GM19351 (cell line): ENCODE data around the gene PCDHGC3.
"Not testable (repeated sequence)": the region's sequence is repeated elsewhere in the genome, so short reads cannot be mapped to it uniquely, and the experiment has no call there.

Experiments
- ATAC-seq: cut with Tn5 transposase; IDR thresholded peaks from one replicate; pipeline ENCODE4 v1.9.1; 2021; ENCODE audit warnings: mild to moderate bottlenecking, moderate library complexity; ENCODE audit not compliant: unreplicated experiment

Gene PCDHGC3

DNA sequence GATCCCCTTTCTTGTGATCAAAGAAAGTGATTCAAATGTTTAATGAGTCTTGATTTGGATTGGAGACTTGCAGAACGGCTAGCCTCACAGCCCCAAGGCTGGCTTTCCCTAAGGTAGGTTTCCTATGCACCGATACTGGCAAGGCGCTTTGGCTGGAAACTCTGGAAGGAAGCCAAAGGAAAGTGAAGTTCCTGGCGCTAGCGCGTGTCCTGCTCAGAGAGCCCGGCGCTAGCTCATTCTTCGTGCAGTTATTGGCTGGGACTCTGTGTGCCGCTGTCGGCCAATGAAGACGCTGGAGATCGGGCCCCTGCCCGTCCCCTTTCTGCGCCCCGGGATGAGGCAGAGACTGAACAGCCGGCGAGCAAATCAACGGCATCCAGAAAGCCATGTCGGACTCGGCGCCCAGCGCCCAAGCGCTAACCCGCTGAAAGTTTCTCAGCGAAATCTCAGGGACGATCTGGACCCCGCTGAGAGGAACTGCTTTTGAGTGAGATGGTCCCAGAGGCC is at the start of gene PCDHGC3:
TSS of gene PCDHGC3 (plus strand) at position 342 of the 507 bp plus-strand sequence. CDS start at position 493, 151 bp downstream.
- ATAC-seq, result peak; percentile 96

DNA sequence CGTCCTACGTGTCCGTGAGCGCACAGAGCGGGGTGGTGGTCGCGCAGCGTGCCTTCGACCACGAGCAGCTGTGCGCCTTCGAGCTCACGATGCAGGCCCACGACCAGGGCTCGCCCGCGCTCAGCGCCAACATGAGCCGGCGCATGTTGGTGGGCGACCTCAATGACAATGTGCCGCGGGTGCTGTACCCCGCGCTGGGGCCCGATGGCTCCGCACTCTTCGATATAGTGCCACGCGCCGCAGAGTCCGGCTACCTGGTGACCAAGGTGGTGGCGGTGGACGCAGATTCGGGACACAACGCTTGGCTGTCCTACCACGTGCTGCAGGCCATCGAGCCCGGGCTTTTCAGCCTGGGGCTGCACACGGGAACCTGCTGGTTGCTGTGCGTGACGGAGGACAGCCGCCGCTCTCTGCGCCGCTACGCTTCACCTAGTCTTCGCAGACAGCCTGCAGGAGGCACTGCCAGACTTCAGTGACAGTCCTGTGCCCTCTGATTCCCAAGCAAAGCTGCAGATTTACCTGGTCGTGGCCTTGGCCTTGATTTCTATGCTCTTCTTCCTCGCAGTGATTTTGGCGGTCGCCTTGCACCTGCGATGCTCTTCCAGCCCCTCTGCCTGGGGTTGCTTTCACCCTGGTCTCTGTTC is 47.9 kb upstream of the PCDHGC3 start:
- no peak for ATAC-seq

DNA sequence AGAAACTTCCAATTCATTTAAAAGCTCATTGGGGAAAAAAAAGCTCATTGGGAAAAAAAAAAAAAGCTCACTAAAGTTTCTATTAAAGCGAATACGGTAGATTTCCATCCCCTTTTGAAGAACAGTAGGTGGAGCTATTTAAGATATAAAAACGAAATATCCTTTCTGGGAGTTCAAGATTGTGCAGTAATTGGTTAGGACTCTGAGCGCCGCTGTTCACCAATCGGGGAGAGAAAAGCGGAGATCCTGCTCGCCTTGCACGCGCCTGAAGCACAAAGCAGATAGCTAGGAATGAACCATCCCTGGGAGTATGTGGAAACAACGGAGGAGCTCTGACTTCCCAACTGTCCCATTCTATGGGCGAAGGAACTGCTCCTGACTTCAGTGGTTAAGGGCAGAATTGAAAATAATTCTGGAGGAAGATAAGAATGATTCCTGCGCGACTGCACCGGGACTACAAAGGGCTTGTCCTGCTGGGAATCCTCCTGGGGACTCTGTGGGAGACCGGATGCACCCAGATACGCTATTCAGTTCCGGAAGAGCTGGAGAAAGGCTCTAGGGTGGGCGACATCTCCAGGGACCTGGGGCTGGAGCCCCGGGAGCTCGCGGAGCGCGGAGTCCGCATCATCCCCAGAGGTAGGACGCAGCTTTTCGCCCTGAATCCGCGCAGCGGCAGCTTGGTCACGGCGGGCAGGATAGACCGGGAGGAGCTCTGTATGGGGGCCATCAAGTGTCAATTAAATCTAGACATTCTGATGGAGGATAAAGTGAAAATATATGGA is 45.2 kb upstream of the PCDHGC3 start, which contains the start of gene PCDHGA12:
TSS of gene PCDHGA12 (plus strand) at position 176 of the 782 bp plus-strand sequence. CDS start at position 429, 253 bp downstream.
- ATAC-seq, result peak; percentile 84

DNA sequence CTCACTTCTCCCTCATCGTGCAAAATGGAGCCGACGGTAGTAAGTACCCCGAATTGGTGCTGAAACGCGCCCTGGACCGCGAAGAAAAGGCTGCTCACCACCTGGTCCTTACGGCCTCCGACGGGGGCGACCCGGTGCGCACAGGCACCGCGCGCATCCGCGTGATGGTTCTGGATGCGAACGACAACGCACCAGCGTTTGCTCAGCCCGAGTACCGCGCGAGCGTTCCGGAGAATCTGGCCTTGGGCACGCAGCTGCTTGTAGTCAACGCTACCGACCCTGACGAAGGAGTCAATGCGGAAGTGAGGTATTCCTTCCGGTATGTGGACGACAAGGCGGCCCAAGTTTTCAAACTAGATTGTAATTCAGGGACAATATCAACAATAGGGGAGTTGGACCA is 44.5 kb upstream of the PCDHGC3 start:
- peak; percentile 52 for ATAC-seq

DNA sequence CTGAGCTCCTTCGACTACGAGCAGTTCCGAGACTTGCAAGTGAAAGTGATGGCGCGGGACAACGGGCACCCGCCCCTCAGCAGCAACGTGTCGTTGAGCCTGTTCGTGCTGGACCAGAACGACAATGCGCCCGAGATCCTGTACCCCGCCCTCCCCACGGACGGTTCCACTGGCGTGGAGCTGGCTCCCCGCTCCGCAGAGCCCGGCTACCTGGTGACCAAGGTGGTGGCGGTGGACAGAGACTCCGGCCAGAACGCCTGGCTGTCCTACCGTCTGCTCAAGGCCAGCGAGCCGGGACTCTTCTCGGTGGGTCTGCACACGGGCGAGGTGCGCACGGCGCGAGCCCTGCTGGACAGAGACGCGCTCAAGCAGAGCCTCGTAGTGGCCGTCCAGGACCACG is 43.5 kb upstream of the PCDHGC3 start:
- ATAC-seq, result not testable (repeated sequence)

DNA sequence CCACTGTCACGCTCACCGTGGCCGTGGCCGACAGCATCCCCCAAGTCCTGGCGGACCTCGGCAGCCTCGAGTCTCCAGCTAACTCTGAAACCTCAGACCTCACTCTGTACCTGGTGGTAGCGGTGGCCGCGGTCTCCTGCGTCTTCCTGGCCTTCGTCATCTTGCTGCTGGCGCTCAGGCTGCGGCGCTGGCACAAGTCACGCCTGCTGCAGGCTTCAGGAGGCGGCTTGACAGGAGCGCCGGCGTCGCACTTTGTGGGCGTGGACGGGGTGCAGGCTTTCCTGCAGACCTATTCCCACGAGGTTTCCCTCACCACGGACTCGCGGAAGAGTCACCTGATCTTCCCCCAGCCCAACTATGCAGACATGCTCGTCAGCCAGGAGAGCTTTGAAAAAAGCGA is 43.0 kb upstream of the PCDHGC3 start:
- not testable (repeated sequence) for ATAC-seq

DNA sequence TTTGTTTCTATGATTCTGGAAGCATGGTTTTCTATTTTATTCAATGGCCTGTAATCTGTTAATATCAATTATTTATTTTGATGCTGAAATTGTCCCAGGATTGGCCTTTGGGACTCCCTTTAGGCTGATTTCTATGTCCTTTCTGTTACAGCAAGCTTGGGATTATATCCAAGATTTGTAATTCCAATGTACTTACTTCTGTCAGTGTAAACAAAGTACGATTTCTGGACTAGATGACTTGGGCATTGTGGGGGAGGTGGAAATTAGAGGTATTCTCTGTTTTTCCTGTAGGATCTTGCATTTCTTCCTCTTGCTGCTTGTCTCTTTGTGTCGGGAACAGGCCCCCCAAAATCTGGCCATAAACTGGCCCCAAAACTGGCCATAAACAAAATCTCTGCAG is 41.8 kb upstream of the PCDHGC3 start:
- ATAC-seq, result no peak

DNA sequence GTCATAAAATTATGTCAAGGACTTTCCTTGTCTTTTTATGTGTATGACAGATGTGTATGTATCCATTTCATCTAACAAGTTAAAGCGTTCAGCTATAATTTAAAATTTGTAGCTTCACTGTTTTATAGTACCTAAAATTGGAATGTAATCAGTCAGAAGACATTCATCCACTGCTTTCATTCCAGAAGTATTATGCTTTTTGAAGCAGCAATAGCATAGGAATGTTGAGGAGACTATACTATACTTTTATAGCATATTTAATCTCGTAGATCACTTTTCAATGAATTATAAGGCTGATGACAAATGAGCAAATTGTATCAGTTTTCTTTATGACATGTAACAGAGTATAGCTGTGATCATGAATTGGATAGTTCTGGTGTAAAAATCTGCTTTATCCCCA is 38.5 kb upstream of the PCDHGC3 start:
- ATAC-seq, result no peak

DNA sequence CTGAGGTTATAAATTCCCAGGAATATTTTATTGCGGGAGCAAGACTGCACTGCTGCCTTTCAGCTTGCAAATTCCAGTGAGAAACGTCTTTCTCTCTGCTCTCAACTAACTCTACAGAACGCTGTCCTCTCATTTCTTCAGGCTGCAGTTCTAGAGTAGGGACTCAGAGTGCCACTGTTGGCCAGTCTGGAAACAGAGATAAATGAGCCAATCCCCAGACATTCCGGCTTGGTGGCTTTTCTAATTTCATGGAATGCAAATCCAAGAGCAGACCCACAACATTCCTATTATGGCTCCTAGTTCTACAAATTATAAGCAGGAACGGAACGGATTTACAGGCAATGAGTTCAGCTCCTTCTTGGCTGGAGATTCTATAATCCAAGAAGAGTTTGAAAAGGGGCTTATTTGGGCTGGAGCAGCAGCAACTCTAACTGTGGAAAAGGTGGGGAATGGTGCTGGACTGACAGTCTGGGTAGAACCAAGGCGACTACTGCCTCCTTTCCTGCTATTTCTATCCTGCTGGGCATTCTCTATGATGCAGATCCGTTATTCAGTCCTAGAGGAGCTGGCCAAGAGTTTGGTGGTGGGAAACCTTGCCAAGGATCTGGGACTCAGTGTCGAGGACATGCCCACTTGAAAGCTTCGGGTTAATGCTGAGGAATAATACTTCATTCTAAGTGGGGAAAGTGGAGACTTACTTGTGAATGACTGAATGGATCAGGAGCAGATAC is 36.2 kb upstream of the PCDHGC3 start:
- no peak for ATAC-seq

DNA sequence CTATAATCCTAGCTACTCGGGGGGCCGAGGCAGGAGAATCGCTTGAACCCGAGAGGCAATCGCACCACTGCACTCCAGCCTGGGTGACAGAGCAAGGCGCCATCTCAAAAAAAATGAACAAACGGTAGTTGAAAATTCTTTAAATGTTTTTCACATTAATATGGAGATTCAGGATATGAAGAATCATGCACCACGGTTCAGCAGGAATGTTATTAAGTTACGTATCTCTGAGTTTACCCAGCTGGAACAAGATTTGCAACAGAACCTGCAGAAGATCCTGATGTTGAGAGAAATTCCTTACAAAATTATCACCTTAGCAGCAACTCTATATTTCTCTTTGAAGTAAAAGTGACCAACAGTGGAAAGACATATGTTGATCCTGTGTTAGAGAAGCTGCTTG is 35.4 kb upstream of the PCDHGC3 start:
- ATAC-seq, result no peak

DNA sequence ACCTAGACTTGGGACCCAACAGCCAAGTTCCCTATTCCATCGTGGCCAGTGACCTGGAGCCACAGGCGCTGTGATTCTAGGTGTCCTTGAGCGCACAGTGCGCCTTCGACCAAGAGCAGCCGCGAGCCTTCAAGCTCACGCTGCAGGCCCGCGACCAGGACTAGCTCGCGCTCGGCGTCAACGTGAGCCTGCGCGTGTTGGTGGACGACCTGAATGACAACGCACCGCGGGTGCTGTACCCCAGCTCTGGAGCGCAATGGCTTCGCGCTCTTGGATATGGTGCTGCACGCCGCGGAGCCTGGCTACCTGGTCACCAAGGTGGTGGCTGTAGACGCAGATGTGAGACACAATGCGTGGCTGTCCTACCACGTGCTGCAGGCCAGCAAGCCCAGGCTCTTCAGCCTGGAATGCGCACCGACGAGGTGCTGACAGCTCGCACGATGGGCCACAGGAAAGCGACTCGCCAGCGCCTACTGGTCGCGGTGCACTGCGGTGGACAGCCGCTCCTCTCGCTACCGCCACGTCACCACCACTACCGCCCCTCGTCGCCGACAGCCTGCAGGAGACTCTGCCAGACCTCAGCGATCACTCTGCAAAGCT is 34.1 kb upstream of the PCDHGC3 start:
- no peak for ATAC-seq

DNA sequence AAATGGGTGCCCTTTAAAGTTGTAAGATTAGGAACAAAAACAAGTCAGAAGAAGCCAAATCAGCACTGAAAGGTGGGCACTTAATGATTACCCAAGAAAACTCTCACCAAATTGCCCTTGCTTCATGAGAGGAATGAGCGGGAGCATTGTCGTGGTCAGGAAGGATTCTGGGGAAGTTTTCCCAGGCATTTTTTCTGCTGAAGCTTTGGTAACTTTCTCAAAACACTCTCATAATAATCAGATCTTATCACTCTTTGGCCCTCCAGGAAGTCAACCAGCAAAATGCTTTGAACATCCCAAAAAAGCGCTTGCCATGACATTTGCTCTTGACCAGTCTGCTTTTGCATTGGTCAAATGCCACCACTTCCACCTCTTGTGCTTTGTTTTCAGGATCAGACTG is 10.4 kb upstream of the PCDHGC3 start:
- ATAC-seq, result no peak

DNA sequence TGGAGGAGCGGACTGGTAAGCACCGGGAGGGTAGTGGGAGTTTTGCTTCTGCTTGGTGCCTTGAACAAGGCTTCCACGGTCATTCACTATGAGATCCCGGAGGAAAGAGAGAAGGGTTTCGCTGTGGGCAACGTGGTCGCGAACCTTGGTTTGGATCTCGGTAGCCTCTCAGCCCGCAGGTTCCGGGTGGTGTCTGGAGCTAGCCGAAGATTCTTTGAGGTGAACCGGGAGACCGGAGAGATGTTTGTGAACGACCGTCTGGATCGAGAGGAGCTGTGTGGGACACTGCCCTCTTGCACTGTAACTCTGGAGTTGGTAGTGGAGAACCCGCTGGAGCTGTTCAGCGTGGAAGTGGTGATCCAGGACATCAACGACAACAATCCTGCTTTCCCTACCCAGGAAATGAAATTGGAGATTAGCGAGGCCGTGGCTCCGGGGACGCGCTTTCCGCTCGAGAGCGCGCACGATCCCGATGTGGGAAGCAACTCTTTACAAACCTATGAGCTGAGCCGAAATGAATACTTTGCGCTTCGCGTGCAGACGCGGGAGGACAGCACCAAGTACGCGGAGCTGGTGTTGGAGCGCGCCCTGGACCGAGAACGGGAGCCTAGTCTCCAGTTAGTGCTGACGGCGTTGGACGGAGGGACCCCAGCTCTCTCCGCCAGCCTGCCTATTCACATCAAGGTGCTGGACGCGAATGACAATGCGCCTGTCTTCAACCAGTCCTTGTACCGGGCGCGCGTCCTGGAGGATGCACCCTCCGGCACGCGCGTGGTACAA is 556 bp downstream of the PCDHGC3 start:
- ATAC-seq, result peak; percentile 31

DNA sequence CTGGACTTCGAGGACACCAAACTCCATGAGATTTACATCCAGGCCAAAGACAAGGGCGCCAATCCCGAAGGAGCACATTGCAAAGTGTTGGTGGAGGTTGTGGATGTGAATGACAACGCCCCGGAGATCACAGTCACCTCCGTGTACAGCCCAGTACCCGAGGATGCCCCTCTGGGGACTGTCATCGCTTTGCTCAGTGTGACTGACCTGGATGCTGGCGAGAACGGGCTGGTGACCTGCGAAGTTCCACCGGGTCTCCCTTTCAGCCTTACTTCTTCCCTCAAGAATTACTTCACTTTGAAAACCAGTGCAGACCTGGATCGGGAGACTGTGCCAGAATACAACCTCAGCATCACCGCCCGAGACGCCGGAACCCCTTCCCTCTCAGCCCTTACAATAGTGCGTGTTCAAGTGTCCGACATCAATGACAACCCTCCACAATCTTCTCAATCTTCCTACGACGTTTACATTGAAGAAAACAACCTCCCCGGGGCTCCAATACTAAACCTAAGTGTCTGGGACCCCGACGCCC is 1.3 kb downstream of the PCDHGC3 start:
- ATAC-seq, result no peak

DNA sequence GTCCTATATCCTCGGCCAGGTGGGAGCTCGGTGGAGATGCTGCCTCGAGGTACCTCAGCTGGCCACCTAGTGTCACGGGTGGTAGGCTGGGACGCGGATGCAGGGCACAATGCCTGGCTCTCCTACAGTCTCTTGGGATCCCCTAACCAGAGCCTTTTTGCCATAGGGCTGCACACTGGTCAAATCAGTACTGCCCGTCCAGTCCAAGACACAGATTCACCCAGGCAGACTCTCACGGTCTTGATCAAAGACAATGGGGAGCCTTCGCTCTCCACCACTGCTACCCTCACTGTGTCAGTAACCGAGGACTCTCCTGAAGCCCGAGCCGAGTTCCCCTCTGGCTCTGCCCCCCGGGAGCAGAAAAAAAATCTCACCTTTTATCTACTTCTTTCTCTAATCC is 2.0 kb downstream of the PCDHGC3 start:
- ATAC-seq, result no peak

DNA sequence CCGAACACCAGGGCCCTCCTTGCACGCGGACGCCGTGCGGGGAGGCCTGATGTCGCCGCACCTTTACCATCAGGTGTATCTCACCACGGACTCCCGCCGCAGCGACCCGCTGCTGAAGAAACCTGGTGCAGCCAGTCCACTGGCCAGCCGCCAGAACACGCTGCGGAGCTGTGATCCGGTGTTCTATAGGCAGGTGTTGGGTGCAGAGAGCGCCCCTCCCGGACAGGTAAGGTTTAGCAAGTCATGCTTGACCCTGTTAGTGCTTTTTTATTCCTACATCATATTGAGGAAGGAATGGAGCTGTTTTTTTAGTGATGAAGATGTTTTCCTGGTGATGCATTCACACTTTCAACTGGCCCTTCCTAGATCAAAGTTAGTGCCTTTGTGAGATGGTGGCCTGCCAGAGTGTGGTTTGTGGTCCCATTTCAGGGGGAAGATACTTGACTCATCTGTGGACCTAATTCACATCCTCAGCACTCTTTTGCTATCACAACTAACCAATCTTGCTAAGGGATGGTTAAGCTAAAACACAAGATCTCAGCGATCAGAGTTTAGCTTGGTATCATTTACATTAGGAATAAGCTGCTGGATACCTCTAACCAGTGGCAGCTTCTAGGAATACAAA is 2.7 kb downstream of the PCDHGC3 start:
- no peak for ATAC-seq

DNA sequence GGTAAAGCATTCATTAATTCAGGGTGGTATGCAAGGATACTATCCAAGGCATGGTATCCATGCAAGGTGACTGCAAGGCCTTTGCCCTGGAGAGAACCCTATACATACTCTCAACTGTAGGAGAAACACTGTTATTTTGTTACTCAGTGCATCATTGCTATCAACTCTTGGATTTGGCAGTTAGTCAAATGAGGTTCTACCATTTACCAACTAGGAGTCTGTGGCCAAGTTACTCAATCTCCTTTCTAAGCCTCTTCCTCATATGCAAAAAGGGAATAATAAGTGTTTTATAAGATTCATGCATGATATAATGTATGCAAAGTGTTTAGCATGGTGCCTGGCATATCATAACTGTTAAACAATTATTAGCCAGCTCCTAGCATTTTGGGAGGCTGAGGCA is 4.0 kb downstream of the PCDHGC3 start:
- no peak for ATAC-seq

DNA sequence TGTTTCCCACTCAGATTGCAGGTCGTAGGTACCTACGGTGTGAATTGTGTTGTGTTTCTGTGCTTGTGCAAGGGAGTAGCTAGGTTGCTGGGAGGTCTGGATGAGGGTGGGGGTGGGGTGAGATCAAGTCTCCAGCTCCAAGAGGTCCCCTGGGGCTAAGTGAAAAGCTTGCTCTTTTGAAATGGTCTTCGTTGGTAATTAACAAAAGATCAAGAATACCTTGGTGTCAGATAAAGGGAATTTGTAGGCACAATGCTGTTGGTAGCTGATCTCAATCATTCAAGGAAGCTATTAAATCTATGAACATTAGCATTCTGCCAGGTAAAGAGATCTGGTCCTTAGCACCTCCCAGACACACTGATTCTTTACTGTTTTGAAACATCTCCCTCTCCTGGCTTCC is 8.1 kb downstream of the PCDHGC3 start:
- ATAC-seq, result no peak

DNA sequence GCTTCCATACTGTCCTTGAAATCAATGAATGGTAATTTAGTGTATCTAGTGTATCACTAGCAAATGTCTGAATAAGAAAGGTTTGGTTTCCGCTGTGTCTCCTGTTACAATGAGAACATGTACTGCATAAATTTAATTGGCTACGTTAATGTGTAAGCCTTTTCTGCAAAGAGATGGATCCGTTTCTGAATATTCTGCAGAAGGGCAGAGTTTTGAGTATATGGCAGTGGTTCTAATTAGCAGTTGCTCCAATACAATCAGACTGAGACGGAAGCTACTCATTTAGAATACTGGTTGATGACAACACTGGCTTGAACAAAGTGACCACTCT is 8.5 kb downstream of the PCDHGC3 start:
- no peak for ATAC-seq
